ENCODE results near the gene IRF7.

IRF7 gene

GRCh38 chr11:625636-626268 is 10.0 kb upstream of the IRF7 start:
- Histone ChIP-seq H3K36me3 (replicated peaks; ENCODE audit: insufficient read depth, low read length) (no peaks in the 10 kb centered on the region), H3K9me2 (replicated peaks; ENCODE audit: insufficient read depth, low read length) (no peaks in the 10 kb centered on the region), H3K4me2 (ENCODE audit: low read depth, low read length) (no peak overlapping the region), H3F3A (ENCODE audit: insufficient read depth, low read length) (peaks cover 18% of the 10 kb centered on the region), H3K27me3 (replicated peaks; ENCODE audit: insufficient read depth, low read length) (no peaks in the 10 kb centered on the region), H3K4me3 (ENCODE audit: low read length) (no peak overlapping the region), H3K4me1 (ENCODE audit: low read length) (peaks cover 13% of the 10 kb centered on the region), H4K20me1 (ENCODE audit: insufficient read depth, low read length) (no peaks in the 10 kb centered on the region), H3K27ac (ENCODE audit: low read length) (no peak overlapping the region), H2AFZ (ENCODE audit: low read length) (no peak overlapping the region), H3K9ac (ENCODE audit: low read length) (no peak overlapping the region), H3K9me3 (replicated peaks; ENCODE audit: insufficient read depth, low read length) (no peaks in the 10 kb centered on the region), H3K79me2 (ENCODE audit: low read length) (no peaks in the 10 kb centered on the region)
- TF ChIP-seq EZH2 (optimal IDR thresholded peaks at IDR 0.05; ENCODE audit: low read depth, low read length) (no peak), EZH2phosphoT487 (IDR thresholded peaks at IDR 0.05; ENCODE audit: low read length) (no peak)
- TF ChIP-seq, protein P1, sequence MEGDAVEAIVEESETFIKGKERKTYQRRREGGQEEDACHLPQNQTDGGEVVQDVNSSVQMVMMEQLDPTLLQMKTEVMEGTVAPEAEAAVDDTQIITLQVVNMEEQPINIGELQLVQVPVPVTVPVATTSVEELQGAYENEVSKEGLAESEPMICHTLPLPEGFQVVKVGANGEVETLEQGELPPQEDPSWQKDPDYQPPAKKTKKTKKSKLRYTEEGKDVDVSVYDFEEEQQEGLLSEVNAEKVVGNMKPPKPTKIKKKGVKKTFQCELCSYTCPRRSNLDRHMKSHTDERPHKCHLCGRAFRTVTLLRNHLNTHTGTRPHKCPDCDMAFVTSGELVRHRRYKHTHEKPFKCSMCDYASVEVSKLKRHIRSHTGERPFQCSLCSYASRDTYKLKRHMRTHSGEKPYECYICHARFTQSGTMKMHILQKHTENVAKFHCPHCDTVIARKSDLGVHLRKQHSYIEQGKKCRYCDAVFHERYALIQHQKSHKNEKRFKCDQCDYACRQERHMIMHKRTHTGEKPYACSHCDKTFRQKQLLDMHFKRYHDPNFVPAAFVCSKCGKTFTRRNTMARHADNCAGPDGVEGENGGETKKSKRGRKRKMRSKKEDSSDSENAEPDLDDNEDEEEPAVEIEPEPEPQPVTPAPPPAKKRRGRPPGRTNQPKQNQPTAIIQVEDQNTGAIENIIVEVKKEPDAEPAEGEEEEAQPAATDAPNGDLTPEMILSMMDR (IDR thresholded peaks at IDR 0.05; ENCODE audit: low read length): no peak
- no peak for DNase-seq

DNA sequence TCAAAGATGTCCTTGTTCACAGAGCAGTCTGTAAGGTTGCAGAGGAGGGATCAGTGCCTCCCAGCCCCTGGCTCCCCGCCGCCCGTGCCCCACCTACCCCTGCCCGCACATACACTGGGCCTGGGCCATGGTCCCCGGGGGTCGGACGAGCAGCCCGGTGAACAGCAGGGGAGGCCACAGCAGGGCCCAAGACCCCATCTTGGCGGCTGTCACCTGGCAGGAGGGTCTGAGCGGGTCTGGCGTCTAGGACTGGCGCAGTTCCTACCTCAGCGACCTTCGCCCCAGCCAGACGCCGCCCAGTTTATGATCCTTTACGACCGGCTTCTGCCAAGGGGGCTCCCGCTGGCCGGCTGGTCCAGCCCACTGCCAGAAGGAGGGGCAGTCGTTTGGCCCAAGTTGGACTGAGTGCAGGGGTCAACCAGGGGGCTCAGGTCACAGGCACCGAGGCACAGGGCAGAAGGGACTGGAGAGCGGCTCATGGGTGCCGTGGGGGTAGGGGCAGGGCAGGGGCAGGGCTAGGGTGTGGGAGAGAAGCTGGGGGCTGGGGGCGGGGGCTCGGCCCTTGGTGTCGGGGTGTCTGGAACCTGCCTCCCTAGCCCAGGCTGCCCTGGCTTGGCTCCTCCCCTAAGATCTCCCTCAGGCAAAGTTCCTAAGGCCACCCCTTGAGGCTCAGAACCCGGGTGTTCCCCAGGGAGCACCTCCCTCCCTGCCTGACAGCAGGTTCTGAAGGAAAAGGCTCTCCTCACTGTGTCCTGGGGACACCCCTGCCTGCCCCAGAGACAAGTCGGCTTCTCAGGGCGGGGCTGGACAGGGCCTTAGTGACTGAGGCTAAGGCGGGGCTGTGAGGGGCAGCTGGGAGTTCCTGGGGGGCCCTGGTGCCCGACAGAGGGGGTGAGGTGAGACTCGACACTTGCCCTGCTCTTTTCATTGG is 9.2 kb upstream of the IRF7 start, which contains the start of gene CDHR5:
TSS of gene CDHR5 (minus strand) at position 251 of the 931 bp plus-strand sequence. CDS start at position 198, 53 bp downstream.
- H3K4me2 ChIP-seq (ENCODE audit: low read depth, low read length): no peak within 1 kb of the TSS
- no peaks in the 10 kb centered on the region for H3K9me2 ChIP-seq (replicated peaks; ENCODE audit: insufficient read depth, low read length)
- H3K27me3 ChIP-seq (replicated peaks; ENCODE audit: insufficient read depth, low read length): no peaks in the 10 kb centered on the region
- no peaks in the 10 kb centered on the region for H3K79me2 ChIP-seq (ENCODE audit: low read length)
- no peak within 1 kb of the TSS for H3K9ac ChIP-seq (ENCODE audit: low read length)
- no peak within 1 kb of the TSS for H2AFZ ChIP-seq (ENCODE audit: low read length)
- peaks cover 13% of the 10 kb centered on the region for H3K4me1 ChIP-seq (ENCODE audit: low read length)
- H3K4me3 ChIP-seq (ENCODE audit: low read length): no peak within 1 kb of the TSS
- H3K27ac ChIP-seq (ENCODE audit: low read length): no peak within 1 kb of the TSS
- no peak for DNase-seq
- no peaks in the 10 kb centered on the region for H4K20me1 ChIP-seq (ENCODE audit: insufficient read depth, low read length)
- TF ChIP-seq, protein P1 (IDR thresholded peaks at IDR 0.05; ENCODE audit: low read length): no peak
- TF ChIP-seq EZH2phosphoT487 (IDR thresholded peaks at IDR 0.05; ENCODE audit: low read length) (no peak), EZH2 (optimal IDR thresholded peaks at IDR 0.05; ENCODE audit: low read depth, low read length) (no peak)
- H3F3A ChIP-seq (ENCODE audit: insufficient read depth, low read length): peaks cover 18% of the 10 kb centered on the region
- H3K36me3 ChIP-seq (replicated peaks; ENCODE audit: insufficient read depth, low read length): no peaks in the 10 kb centered on the region
- H3K9me3 ChIP-seq (replicated peaks; ENCODE audit: insufficient read depth, low read length): no peaks in the 10 kb centered on the region

DNA sequence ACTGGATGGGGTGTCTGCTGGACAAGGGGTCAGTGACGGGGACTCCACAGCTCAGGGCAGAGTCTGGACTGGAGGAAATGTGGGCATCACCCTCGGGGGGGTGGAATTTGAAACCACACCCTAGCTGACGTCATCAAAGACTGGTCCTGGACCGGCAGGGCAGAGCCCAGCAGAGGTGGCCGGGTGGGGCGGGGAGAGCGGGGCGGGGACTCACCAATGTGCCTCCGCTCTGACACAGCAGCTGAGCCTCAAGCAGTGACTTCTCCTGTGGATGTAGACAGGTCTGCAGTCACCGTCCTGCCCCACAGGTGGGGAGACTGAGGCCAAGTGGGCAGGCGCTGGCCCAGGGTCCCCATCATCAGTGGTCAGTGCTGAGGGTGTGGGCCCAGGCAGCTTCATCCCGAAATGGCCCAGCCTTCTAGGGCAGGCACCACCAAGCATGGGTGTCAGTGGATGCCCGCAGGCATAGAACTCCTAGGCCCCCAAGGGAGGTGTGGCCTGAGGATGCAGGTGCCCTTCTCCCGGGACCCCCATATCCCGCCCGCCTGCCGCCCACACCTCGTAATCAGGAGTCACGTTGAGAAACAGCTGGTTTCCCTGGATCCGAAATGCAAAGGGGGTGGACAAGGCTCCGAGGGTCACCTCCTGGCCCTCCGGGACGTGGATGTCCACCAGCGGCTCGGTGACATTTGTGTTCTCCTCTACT is 8.4 kb upstream of the IRF7 start:
- no peak for TF ChIP-seq EZH2 (optimal IDR thresholded peaks at IDR 0.05; ENCODE audit: low read depth, low read length)
- no peak for TF ChIP-seq EZH2phosphoT487 (IDR thresholded peaks at IDR 0.05; ENCODE audit: low read length)
- TF ChIP-seq, protein P1 (IDR thresholded peaks at IDR 0.05; ENCODE audit: low read length): no peak
- H3K4me1 ChIP-seq (ENCODE audit: low read length): peaks cover 10% of the 10 kb centered on the region
- DNase-seq: no peak
- no peak overlapping the region for H3K4me3 ChIP-seq (ENCODE audit: low read length)
- no peak overlapping the region for H3K9ac ChIP-seq (ENCODE audit: low read length)
- H2AFZ ChIP-seq (ENCODE audit: low read length): no peak overlapping the region
- no peaks in the 10 kb centered on the region for H3K79me2 ChIP-seq (ENCODE audit: low read length)
- no peaks in the 10 kb centered on the region for H4K20me1 ChIP-seq (ENCODE audit: insufficient read depth, low read length)
- no peak overlapping the region for H3K27ac ChIP-seq (ENCODE audit: low read length)
- H3K9me3 ChIP-seq (replicated peaks; ENCODE audit: insufficient read depth, low read length): no peaks in the 10 kb centered on the region
- H3K9me2 ChIP-seq (replicated peaks; ENCODE audit: insufficient read depth, low read length): no peaks in the 10 kb centered on the region
- H3K27me3 ChIP-seq (replicated peaks; ENCODE audit: insufficient read depth, low read length): no peaks in the 10 kb centered on the region
- H3K36me3 ChIP-seq (replicated peaks; ENCODE audit: insufficient read depth, low read length): no peaks in the 10 kb centered on the region
- no peak overlapping the region for H3K4me2 ChIP-seq (ENCODE audit: low read depth, low read length)
- H3F3A ChIP-seq (ENCODE audit: insufficient read depth, low read length): peaks cover 12% of the 10 kb centered on the region
